ENCODE data around the gene CTRB2. TPM values are rescaled to one million over a fixed set of nuclear protein-coding genes. Genes with fewer than 3 reads are reported as not detected.

Gene CTRB2
- total RNA-seq, 1 donor from 2014 or later = not detected

DNA sequence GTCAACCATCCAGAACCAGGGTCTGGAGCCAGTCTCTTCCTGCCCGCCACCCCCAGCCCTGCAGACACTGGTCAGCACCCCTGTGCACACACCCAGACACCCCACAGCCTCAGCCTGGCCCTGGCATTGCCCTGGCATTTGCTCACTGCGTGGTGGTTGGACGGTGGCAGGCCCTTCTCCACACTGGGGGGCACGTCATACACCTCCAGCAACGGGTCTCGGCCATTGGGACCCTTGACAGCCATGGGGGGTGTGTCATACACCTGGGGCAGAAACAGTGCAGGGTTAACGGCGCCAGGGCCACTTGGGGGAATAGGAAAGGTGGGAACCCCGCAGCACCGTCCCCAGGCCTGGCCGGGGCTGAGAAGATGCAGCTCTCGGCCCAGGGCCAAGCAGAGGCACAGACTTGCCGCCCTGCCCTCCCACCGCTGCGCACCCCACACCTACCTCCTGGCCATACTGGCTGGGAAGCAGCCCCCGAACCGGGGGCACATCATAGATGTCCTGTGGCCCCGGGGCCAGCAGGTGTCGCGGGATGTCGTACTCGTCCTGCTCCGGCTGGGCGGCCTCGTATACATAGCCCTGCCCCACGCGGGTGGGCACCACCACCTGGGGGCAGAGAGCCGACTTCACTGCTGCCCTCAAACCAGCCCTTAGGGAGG lies 29.9 kb upstream of the CTRB2 start:
- peak overlapping the region; percentile 93 for H3K27ac ChIP-seq (ENCODE audit: low read depth, low read length)
- H3K36me3 ChIP-seq (ENCODE audit: control insufficient read depth in 3 of 3, insufficient read depth in 3 of 3, low read length in 3 of 3) = peaks cover 45 to 51% (median 45%) of the 10 kb centered on the region in 3 donors

GRCh38 chr16:75236232-75236631 lies 29.3 kb upstream of the CTRB2 start:
- Histone ChIP-seq H3K4me3 (ENCODE audit: low read length in 3 of 3) (no peak overlapping the region), H3K4me1 (ENCODE audit: control insufficient read depth in 3 of 3, insufficient read depth in 3 of 3, low read length in 3 of 3) (peaks cover 44 to 62% (median 59%) of the 10 kb centered on the region in 3 donors), H3K9me3 (ENCODE audit: control insufficient read depth in 3 of 3, low read length in 3 of 3) (no peaks in the 10 kb centered on the region), H3K36me3 (ENCODE audit: control insufficient read depth in 3 of 3, insufficient read depth in 3 of 3, low read length in 3 of 3) (peaks cover 38 to 50% (median 39%) of the 10 kb centered on the region in 3 donors), H3K27me3 (ENCODE audit: control insufficient read depth in 3 of 3, insufficient read depth in 3 of 3, low read length in 3 of 3) (peaks cover 0 to 2% (median 0%) of the 10 kb centered on the region in 3 donors), H3K9ac (ENCODE audit: low read depth in 1 of 3, low read length in 3 of 3) (no peak overlapping the region), H3K27ac (ENCODE audit: low read depth, low read length) (no peak overlapping the region)

More for the DNA sequence above, 29.9 kb upstream of the CTRB2 start:
- Histone ChIP-seq H3K9me3 (ENCODE audit: control insufficient read depth in 3 of 3, low read length in 3 of 3) (no peaks in the 10 kb centered on the region), H3K9ac (ENCODE audit: low read depth in 1 of 3, low read length in 3 of 3) (peak overlapping the region in 1 of 3 donors; percentile 83), H3K4me1 (ENCODE audit: control insufficient read depth in 3 of 3, insufficient read depth in 3 of 3, low read length in 3 of 3) (peaks cover 44 to 68% (median 61%) of the 10 kb centered on the region in 3 donors), H3K4me3 (ENCODE audit: low read length in 3 of 3) (no peak overlapping the region), H3K27me3 (ENCODE audit: control insufficient read depth in 3 of 3, insufficient read depth in 3 of 3, low read length in 3 of 3) (peaks cover 0 to 2% (median 0%) of the 10 kb centered on the region in 3 donors)

DNA sequence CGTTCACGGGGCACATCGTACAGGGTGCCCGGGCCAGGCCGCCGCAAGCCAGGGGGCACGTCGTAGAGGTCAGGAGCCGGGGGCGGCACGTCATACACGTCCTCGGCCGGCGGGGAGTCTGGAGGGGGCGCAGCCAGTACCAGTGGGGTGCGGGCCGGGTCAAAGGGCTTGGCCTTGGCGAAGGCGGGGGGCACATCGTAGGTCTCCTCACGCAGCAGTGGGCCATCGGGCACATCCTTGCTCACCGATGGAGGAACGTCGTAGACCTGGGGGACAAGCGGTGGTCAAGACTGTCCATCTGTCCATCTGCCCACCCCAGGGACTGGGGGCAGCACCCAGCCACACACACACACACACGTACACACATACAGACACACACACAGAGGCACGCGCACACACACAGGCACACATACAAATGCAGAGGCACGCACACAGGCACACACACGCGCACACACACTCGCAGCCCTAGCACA lies 28.8 kb upstream of the CTRB2 start:
- H3K27ac ChIP-seq (ENCODE audit: low read depth, low read length) = no peak overlapping the region
- no peak overlapping the region for H3K9ac ChIP-seq (ENCODE audit: low read depth in 1 of 3, low read length in 3 of 3)
- H3K36me3 ChIP-seq (ENCODE audit: control insufficient read depth in 3 of 3, insufficient read depth in 3 of 3, low read length in 3 of 3) = peaks cover 35 to 45% (median 35%) of the 10 kb centered on the region in 3 donors
- peaks cover 41 to 58% (median 55%) of the 10 kb centered on the region in 3 donors for H3K4me1 ChIP-seq (ENCODE audit: control insufficient read depth in 3 of 3, insufficient read depth in 3 of 3, low read length in 3 of 3)
- no peak overlapping the region for H3K4me3 ChIP-seq (ENCODE audit: low read length in 3 of 3)
- peaks cover 0 to 2% (median 0%) of the 10 kb centered on the region in 3 donors for H3K27me3 ChIP-seq (ENCODE audit: control insufficient read depth in 3 of 3, insufficient read depth in 3 of 3, low read length in 3 of 3)
- no peaks in the 10 kb centered on the region for H3K9me3 ChIP-seq (ENCODE audit: control insufficient read depth in 3 of 3, low read length in 3 of 3)

DNA sequence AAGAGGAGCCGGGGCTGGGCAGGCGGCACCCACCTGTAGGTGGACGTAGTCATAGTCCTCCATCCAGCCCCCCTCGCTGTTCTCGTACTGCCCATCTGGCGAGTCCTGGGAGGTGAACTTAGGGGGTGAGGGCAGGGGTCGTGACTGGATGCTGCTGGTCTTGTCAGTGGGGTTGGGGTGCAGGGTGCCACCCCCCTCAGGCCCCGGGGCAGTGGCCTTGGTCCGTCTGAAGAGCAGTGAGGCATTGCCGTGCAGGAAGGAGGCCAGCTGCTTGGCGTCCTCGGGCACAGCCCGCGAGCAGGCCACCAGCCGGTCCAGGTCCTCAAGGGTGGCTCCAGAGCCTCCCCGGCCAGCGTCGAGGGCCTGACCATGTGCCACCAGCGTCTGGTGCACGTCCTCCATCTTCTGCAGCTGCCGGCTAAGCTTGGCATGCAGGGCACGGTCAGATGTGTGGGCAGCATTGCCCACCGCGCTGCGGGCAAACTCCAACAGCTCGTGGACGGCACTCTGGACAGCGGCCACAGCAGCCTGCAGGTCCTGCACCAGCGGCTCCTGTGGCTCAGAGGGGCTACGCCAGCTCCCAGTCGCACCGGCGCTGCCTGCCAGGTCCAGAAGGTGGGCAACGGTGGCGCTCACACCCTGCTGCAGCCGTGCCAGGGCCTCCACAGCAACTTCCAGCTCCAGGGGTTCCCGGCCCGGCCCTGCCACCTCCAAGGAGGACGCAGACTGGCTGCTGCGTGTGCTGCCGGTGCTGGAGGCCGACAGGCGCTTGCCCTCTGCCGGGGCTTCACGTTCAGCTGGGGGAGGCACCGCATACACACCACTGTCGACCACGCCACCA lies 28.1 kb upstream of the CTRB2 start:
- H3K27me3 ChIP-seq (ENCODE audit: control insufficient read depth in 3 of 3, insufficient read depth in 3 of 3, low read length in 3 of 3) = peaks cover 0 to 2% (median 0%) of the 10 kb centered on the region in 3 donors
- H3K9me3 ChIP-seq (ENCODE audit: control insufficient read depth in 3 of 3, low read length in 3 of 3) = no peaks in the 10 kb centered on the region
- no peak overlapping the region for H3K4me3 ChIP-seq (ENCODE audit: low read length in 3 of 3)
- H3K4me1 ChIP-seq (ENCODE audit: control insufficient read depth in 3 of 3, insufficient read depth in 3 of 3, low read length in 3 of 3) = peaks cover 41 to 55% (median 55%) of the 10 kb centered on the region in 3 donors
- peaks cover 35 to 41% (median 36%) of the 10 kb centered on the region in 3 donors for H3K36me3 ChIP-seq (ENCODE audit: control insufficient read depth in 3 of 3, insufficient read depth in 3 of 3, low read length in 3 of 3)
- peak overlapping the region in 1 of 3 donors; percentile 57 for H3K9ac ChIP-seq (ENCODE audit: low read depth in 1 of 3, low read length in 3 of 3)
- H3K27ac ChIP-seq (ENCODE audit: low read depth, low read length) = peak overlapping the region; percentile 71

GRCh38 chr16:75233611-75233938 lies 26.6 kb upstream of the CTRB2 start:
- no peak overlapping the region for H3K4me3 ChIP-seq (ENCODE audit: low read length in 3 of 3)
- H3K27me3 ChIP-seq (ENCODE audit: control insufficient read depth in 3 of 3, insufficient read depth in 3 of 3, low read length in 3 of 3) = peaks cover 0 to 2% (median 0%) of the 10 kb centered on the region in 3 donors
- peaks cover 26 to 44% (median 40%) of the 10 kb centered on the region in 3 donors for H3K4me1 ChIP-seq (ENCODE audit: control insufficient read depth in 3 of 3, insufficient read depth in 3 of 3, low read length in 3 of 3)
- peak overlapping the region; percentile 71 for H3K27ac ChIP-seq (ENCODE audit: low read depth, low read length)
- H3K36me3 ChIP-seq (ENCODE audit: control insufficient read depth in 3 of 3, insufficient read depth in 3 of 3, low read length in 3 of 3) = peaks cover 45 to 50% (median 48%) of the 10 kb centered on the region in 3 donors
- peak overlapping the region in 1 of 3 donors; percentile 35 for H3K9ac ChIP-seq (ENCODE audit: low read depth in 1 of 3, low read length in 3 of 3)
- no peaks in the 10 kb centered on the region for H3K9me3 ChIP-seq (ENCODE audit: control insufficient read depth in 3 of 3, low read length in 3 of 3)

DNA sequence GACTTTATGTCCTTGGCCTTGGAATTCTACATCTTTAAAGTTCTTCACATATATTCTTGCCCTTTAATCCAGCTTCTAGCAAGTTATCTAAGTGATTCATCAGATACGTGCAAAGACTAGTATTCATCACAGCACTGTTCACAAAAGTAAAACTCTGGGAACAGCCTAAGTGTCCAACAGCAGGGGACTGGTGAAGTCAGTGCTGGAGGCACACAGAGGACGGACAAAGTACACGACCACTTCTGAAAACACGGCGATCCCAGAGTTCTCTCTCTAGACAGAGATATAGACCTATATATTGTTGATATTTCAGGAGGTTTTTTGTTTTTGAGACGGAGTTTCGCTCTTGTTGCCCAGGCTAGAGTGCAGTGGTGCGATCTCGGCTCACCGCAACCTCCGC lies 24.6 kb upstream of the CTRB2 start:
- H3K27me3 ChIP-seq (ENCODE audit: control insufficient read depth in 3 of 3, insufficient read depth in 3 of 3, low read length in 3 of 3) = peaks cover 0 to 3% (median 0%) of the 10 kb centered on the region in 3 donors
- H3K36me3 ChIP-seq (ENCODE audit: control insufficient read depth in 3 of 3, insufficient read depth in 3 of 3, low read length in 3 of 3) = peaks cover 51 to 54% (median 52%) of the 10 kb centered on the region in 3 donors
- H3K9me3 ChIP-seq (ENCODE audit: control insufficient read depth in 3 of 3, low read length in 3 of 3) = no peaks in the 10 kb centered on the region
- no peak overlapping the region for H3K4me3 ChIP-seq (ENCODE audit: low read length in 3 of 3)
- H3K4me1 ChIP-seq (ENCODE audit: control insufficient read depth in 3 of 3, insufficient read depth in 3 of 3, low read length in 3 of 3) = peaks cover 14 to 28% (median 21%) of the 10 kb centered on the region in 3 donors
- no peak overlapping the region for H3K9ac ChIP-seq (ENCODE audit: low read depth in 1 of 3, low read length in 3 of 3)
- H3K27ac ChIP-seq (ENCODE audit: low read depth, low read length) = no peak overlapping the region

DNA sequence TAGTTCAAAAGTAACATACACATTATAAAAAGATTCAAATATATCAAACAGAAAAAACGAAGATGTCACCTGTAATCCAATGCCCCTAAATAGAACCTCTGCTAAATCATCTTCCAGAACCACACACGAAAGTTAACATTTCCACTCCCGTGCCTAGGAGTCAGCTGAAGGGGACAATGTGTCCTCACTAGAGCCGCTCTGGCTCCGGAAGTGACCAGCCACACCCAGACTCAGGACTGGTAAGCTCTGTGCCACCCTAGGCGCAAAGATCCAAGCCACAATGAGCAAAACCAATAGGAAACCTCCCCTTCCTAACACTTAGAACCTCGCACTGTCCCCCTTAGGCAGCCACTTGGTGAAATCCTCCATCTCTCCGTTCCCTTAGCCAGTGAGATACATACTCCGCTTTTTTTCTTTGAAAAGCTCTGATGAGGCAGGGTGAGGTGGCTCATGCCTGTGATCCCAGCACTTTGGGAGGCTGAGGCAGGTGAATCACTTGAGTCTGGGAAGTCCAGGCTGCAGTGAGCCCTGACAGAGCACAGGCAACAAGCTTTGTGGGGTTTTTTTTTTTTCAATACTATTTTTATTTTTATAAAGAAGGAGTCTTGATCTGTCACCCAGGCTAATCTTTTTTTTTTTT lies 23.6 kb upstream of the CTRB2 start:
- H3K4me3 ChIP-seq (ENCODE audit: low read length in 3 of 3) = no peak overlapping the region
- no peaks in the 10 kb centered on the region for H3K9me3 ChIP-seq (ENCODE audit: control insufficient read depth in 3 of 3, low read length in 3 of 3)
- peaks cover 44 to 46% (median 46%) of the 10 kb centered on the region in 3 donors for H3K36me3 ChIP-seq (ENCODE audit: control insufficient read depth in 3 of 3, insufficient read depth in 3 of 3, low read length in 3 of 3)
- H3K4me1 ChIP-seq (ENCODE audit: control insufficient read depth in 3 of 3, insufficient read depth in 3 of 3, low read length in 3 of 3) = peaks cover 14 to 28% (median 21%) of the 10 kb centered on the region in 3 donors
- peaks cover 0 to 2% (median 0%) of the 10 kb centered on the region in 3 donors for H3K27me3 ChIP-seq (ENCODE audit: control insufficient read depth in 3 of 3, insufficient read depth in 3 of 3, low read length in 3 of 3)
- no peak overlapping the region for H3K27ac ChIP-seq (ENCODE audit: low read depth, low read length)
- H3K9ac ChIP-seq (ENCODE audit: low read depth in 1 of 3, low read length in 3 of 3) = peak overlapping the region; percentile 12 to 33 (median 16)

- Histone ChIP-seq H3K9me3 (ENCODE audit: control insufficient read depth in 3 of 3, low read length in 3 of 3) (no peaks in the 10 kb centered on the region), H3K4me3 (ENCODE audit: low read length in 3 of 3) (no peak overlapping the region), H3K4me1 (ENCODE audit: control insufficient read depth in 3 of 3, insufficient read depth in 3 of 3, low read length in 3 of 3) (peaks cover 9 to 22% (median 15%) of the 10 kb centered on the region in 3 donors), H3K27ac (ENCODE audit: low read depth, low read length) (no peak overlapping the region), H3K27me3 (ENCODE audit: control insufficient read depth in 3 of 3, insufficient read depth in 3 of 3, low read length in 3 of 3) (peaks cover 0 to 6% (median 2%) of the 10 kb centered on the region in 3 donors), H3K9ac (ENCODE audit: low read depth in 1 of 3, low read length in 3 of 3) (no peak overlapping the region), H3K36me3 (ENCODE audit: control insufficient read depth in 3 of 3, insufficient read depth in 3 of 3, low read length in 3 of 3) (peaks cover 33 to 38% (median 35%) of the 10 kb centered on the region in 3 donors)
Measured at GRCh38 chr16:75229172-75230031, 22.4 kb upstream of the CTRB2 start.
